GM12892 (cell line): Measurements from ENCODE around the gene ACTR8.

Experiments
- POLR2A ChIP-seq: IDR thresholded peaks from 2 replicates; pipeline ENCODE4 v1.6.1; 2011; ENCODE audit warnings: low read depth, low read length, control low read depth
- POLR2AphosphoS5 ChIP-seq: IDR thresholded peaks from 2 replicates; pipeline ENCODE4 v1.6.1; 2011; ENCODE audit warnings: low read depth, low read length, control low read depth
- TAF1 ChIP-seq: IDR thresholded peaks from 2 replicates; pipeline ENCODE4 v1.6.1; 2011; ENCODE audit warnings: low read depth, mild to moderate bottlenecking, control low read depth, low read length, borderline replicate concordance

GRCh38 chr3:53849916-53850315, 32.0 kb downstream of the ACTR8 start:
- TF ChIP-seq POLR2A: no peak
- TF ChIP-seq POLR2AphosphoS5: no peak
- TF ChIP-seq TAF1: no peak
